Stimulated activated CD8-positive, alpha-beta memory T cell treated with anti-CD3 and anti-CD28 coated beads, Interleukin-12 subunit alpha, Interleukin-12 subunit beta, amount 100 ng/mL, for 24 hours (primary cell): ENCODE measurements around the gene ATF5.

Experiments used
- DNase-seq: peaks from one replicate; pipeline ENCODE4 v3.0.0-alpha.2; 2020; ENCODE audit errors: extremely low read depth

Gene ATF5

DNA sequence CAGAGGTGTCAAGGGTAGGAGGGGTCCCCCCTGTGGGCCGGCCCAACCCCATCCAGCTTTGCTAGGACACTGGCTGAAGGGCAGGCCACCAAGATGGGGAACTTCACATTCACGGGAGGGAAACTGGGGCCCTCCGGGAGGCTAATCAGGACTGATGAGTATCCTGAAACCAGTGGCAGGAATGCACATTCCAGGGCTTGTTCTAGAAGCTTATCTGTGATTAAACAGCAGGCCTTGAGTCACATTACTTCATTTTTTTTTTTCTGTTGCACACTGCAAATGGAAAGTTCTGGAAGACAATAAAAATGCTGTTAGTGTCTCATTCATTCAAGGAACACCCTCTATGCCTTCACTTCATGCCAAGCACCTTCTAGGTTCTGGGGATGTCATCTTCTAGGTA lies 47.5 kb downstream of the ATF5 start:
- no peak for DNase-seq

DNA sequence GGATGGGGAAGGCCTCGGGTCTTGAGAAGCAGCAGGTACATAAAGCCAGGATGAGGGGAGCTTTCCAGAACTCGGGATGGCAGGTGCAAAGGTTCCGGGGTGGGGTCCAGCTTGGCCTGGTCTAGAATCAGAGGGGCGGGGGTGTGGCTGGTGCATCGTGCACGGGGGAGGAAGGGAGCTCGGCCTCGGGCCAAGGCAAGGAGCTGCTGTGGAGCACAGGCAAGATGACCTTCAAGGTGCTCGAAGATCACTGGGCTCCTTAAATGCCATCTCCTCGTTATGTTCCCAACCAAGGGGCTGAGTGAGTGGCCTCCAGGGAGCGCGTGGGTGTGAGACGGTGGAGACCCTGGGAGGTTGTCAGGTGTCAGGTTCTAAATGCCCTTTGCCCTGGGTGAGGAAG lies 48.1 kb downstream of the ATF5 start:
- DNase-seq, result no peak

DNA sequence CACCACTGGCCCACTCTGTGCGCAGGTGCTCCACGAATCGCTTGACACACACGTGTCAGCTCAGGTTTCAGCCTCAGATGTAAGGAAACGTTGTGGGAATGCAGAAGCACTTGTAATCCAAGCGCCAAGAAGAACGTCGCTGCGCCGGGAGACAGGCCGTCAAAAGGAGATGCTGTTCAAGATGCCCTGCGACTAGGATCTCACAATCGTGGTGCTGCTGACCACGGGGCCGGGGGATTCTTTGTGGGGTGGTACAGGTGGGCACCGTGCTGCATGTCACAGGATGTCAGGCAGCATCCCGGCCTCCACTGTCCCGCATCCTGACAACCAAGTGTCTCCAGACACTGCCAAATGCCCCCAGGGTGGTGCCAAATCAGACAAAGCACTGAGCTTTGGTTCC lies 48.9 kb downstream of the ATF5 start:
- no peak for DNase-seq

DNA sequence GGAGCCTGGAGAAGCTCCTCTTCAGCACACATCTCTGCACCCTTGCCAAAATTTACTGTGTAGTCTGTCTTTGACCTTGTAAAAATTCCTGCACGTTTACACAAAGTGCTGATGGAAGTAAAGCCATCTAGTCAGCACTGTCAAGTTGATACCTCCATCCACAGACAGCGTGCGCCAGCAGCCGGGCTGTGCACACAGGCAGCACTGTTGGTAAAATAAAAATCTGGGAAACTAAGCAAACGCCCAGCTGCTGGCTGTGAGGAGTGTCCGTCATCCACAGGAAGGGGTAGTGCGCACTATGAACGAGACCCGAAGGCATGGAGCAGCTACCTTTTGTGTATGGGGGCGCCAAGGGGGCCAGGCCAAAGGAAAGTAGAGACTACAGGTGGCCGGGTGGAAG lies 49.3 kb downstream of the ATF5 start:
- DNase-seq, result no peak

DNA sequence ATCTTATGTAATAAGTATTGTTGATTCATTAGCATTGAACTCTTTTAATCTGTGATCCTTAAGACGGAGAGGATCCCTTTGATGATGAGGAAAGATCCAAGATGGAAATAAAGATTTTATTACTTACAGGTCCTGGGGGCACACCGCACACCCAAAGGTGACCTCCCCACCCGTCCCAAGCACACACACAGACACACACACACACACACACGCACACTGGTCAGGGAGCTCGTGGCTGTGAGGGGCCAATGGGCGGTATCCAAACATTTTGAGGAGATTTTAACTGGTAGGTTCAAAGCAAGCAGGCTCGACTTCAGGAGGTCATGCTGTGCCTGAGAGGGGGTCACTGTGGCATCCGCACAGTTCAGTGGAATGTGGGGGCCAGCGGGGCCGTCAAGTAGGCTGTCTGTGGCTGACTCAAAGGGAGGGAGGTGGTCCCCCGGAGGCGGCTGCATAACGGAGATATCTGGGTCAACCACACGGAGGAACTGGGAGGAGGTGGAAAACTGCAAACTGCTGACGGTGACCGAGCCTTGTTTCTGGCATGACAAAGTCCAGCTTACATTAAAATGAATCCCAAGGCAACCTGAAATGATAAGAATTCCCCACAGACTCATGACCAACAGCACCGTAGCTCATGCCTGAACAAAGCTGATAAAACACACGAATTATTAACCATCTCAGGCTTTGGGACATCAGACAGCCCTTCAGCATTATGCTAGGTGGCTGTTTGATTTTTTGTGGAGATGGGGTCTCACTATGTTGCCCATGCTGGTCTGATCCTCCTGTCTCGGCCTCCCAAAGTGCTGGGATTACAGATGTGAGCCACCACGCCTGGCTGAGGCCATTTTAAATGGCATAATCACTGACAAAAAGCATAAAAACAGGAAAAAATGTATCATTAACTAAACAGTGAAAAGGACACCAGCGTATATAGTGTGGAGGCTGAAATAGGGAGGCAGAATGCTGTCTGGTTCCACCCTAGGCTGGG lies 52.9 kb downstream of the ATF5 start:
- no peak for DNase-seq
